Activated naive CD4-positive, alpha-beta T cell treated with anti-CD3 and anti-CD28 coated beads, Interleukin-2, amount 10 ng/mL, durations not matched to agents 7 days and 5 days (primary cell): Measurements from ENCODE around the gene PRM1.

Experiments used
- CTCF ChIA-PET: fragments of 350-600 bp; sonication (Branson Sonifier 250); formaldehyde crosslinking; loops from one replicate; lab custom pipeline; 2021; ENCODE audit warnings: antibody characterized with exemption; lab: Charles Lee
- DNase-seq: peaks from one replicate; pipeline ENCODE4 v3.0.0-alpha.2; 2020
- H3K27ac Mint-ChIP-seq: one replicate; pipeline ENCODE4 v1.8.0; 2021; ENCODE audit warnings: mild to moderate bottlenecking, moderate library complexity, mixed read lengths
- H3K27me3 Mint-ChIP-seq: one replicate; pipeline ENCODE4 v1.8.0; 2021; ENCODE audit warnings: mild to moderate bottlenecking, mixed read lengths
- H3K36me3 Mint-ChIP-seq: one replicate; pipeline ENCODE4 v1.8.0; 2021; ENCODE audit warnings: mixed read lengths
- H3K4me1 Mint-ChIP-seq: one replicate; pipeline ENCODE4 v1.8.0; 2021; ENCODE audit warnings: mixed read lengths
- H3K4me3 Mint-ChIP-seq: one replicate; pipeline ENCODE4 v1.8.0; 2021; ENCODE audit warnings: mild to moderate bottlenecking, moderate library complexity, mixed read lengths
- H3K9me3 Mint-ChIP-seq: one replicate; pipeline ENCODE4 v1.8.0; 2021; ENCODE audit warnings: mixed read lengths

The PRM1 gene

GRCh38 chr16:11253009-11253994 is 27.8 kb downstream of the PRM1 start:
- Mint-ChIP-seq H3K27ac (peak overlapping the region; percentile 91), H3K27me3 (no peaks in the 10 kb centered on the region), H3K9me3 (no peaks in the 10 kb centered on the region), H3K4me3 (peak overlapping the region; percentile 98), H3K4me1 (peaks cover 54% of the 10 kb centered on the region), H3K36me3 (peaks cover 59% of the 10 kb centered on the region)
- DNase-seq: peak; percentile 62
- CTCF ChIA-PET: interaction anchor here (0.6 to 9.6 kb wide), 14 partner anchors 15 to 289 kb away, joined by 3 to 132 read pairs (median 5); no protein-coding TSS in a partner anchor

GRCh38 chr16:11252482-11252931 is 28.6 kb downstream of the PRM1 start:
- CTCF ChIA-PET: interaction anchor here (0.7 to 9.6 kb wide), 8 partner anchors 14 to 288 kb away, joined by 3 to 95 read pairs (median 5); no protein-coding TSS in a partner anchor
- Mint-ChIP-seq H3K4me3 (peak overlapping the region; percentile 98), H3K27ac (peak overlapping the region; percentile 91), H3K4me1 (peaks cover 54% of the 10 kb centered on the region), H3K27me3 (no peaks in the 10 kb centered on the region), H3K9me3 (no peaks in the 10 kb centered on the region), H3K36me3 (peaks cover 65% of the 10 kb centered on the region)
- no peak for DNase-seq

GRCh38 chr16:11251525-11252481 is 29.3 kb downstream of the PRM1 start:
- Mint-ChIP-seq H3K4me3 (peak overlapping the region; percentile 98), H3K4me1 (peaks cover 53% of the 10 kb centered on the region), H3K36me3 (peaks cover 65% of the 10 kb centered on the region), H3K27me3 (no peaks in the 10 kb centered on the region), H3K9me3 (no peaks in the 10 kb centered on the region), H3K27ac (peak overlapping the region; percentile 91)
- DNase-seq: peak; percentile 77
- CTCF ChIA-PET: interaction anchor here (1.0 to 9.6 kb wide), 8 partner anchors 14 to 287 kb away, joined by 3 to 95 read pairs (median 5); no protein-coding TSS in a partner anchor

GRCh38 chr16:11250786-11251524 is 30.2 kb downstream of the PRM1 start:
- H3K36me3 Mint-ChIP-seq: peaks cover 68% of the 10 kb centered on the region
- H3K9me3 Mint-ChIP-seq: no peaks in the 10 kb centered on the region
- DNase-seq: no peak
- CTCF ChIA-PET: interaction anchor here (1.1 to 9.6 kb wide), 3 partner anchors 26 to 280 kb away, joined by 3 to 95 read pairs (median 4); no protein-coding TSS in a partner anchor
- H3K4me3 Mint-ChIP-seq: peak overlapping the region; percentile 98
- peak overlapping the region; percentile 91 for H3K27ac Mint-ChIP-seq
- no peaks in the 10 kb centered on the region for H3K27me3 Mint-ChIP-seq
- peaks cover 57% of the 10 kb centered on the region for H3K4me1 Mint-ChIP-seq

GRCh38 chr16:11250091-11250785 is 30.9 kb downstream of the PRM1 start:
- H3K4me1 Mint-ChIP-seq: peaks cover 64% of the 10 kb centered on the region
- H3K27me3 Mint-ChIP-seq: no peaks in the 10 kb centered on the region
- H3K27ac Mint-ChIP-seq: peak overlapping the region; percentile 86
- H3K36me3 Mint-ChIP-seq: peaks cover 70% of the 10 kb centered on the region
- no peaks in the 10 kb centered on the region for H3K9me3 Mint-ChIP-seq
- peak overlapping the region; percentile 11 for H3K4me3 Mint-ChIP-seq
- peak; percentile 42 for DNase-seq
- CTCF ChIA-PET: interaction anchor here (9.6 kb wide), 1 partner anchor 280 kb away, joined by 95 read pairs; no protein-coding TSS in a partner anchor

GRCh38 chr16:11249233-11250061 is 31.7 kb downstream of the PRM1 start:
- DNase-seq: no peak
- no peaks in the 10 kb centered on the region for H3K27me3 Mint-ChIP-seq
- no peaks in the 10 kb centered on the region for H3K9me3 Mint-ChIP-seq
- peak overlapping the region; percentile 18 for H3K4me3 Mint-ChIP-seq
- peaks cover 65% of the 10 kb centered on the region for H3K36me3 Mint-ChIP-seq
- CTCF ChIA-PET: no interaction called here
- peaks cover 70% of the 10 kb centered on the region for H3K4me1 Mint-ChIP-seq
- H3K27ac Mint-ChIP-seq: peak overlapping the region; percentile 72

- CTCF ChIA-PET: interaction anchor here (0.6 kb wide), 1 partner anchor 67 kb away, joined by 3 read pairs; no protein-coding TSS in a partner anchor
- Mint-ChIP-seq H3K4me3 (no peak overlapping the region), H3K27ac (peak overlapping the region; percentile 72), H3K4me1 (peaks cover 70% of the 10 kb centered on the region), H3K36me3 (peaks cover 53% of the 10 kb centered on the region), H3K27me3 (no peaks in the 10 kb centered on the region), H3K9me3 (no peaks in the 10 kb centered on the region)
- no peak for DNase-seq
Observed at GRCh38 chr16:11248133-11248532, 33.0 kb downstream of the PRM1 start.

GRCh38 chr16:11245988-11246387 is 35.1 kb downstream of the PRM1 start:
- H3K27me3 Mint-ChIP-seq: no peaks in the 10 kb centered on the region
- peak overlapping the region; percentile 2 for H3K27ac Mint-ChIP-seq
- H3K4me3 Mint-ChIP-seq: no peak overlapping the region
- no peaks in the 10 kb centered on the region for H3K9me3 Mint-ChIP-seq
- H3K4me1 Mint-ChIP-seq: peaks cover 54% of the 10 kb centered on the region
- CTCF ChIA-PET: interaction anchor here (1.0 to 2.2 kb wide), 2 partner anchors 9 to 21 kb away, joined by 5 to 7 read pairs; no protein-coding TSS in a partner anchor
- peak; percentile 50 for DNase-seq
- peaks cover 33% of the 10 kb centered on the region for H3K36me3 Mint-ChIP-seq

GRCh38 chr16:11245222-11245737 is 35.9 kb downstream of the PRM1 start:
- no peaks in the 10 kb centered on the region for H3K9me3 Mint-ChIP-seq
- peaks cover 27% of the 10 kb centered on the region for H3K36me3 Mint-ChIP-seq
- no peak for DNase-seq
- no peaks in the 10 kb centered on the region for H3K27me3 Mint-ChIP-seq
- H3K27ac Mint-ChIP-seq: peak overlapping the region; percentile 2
- CTCF ChIA-PET: interaction anchor here (1.0 to 2.2 kb wide), 2 partner anchors 10 to 20 kb away, joined by 5 to 7 read pairs; no protein-coding TSS in a partner anchor
- H3K4me1 Mint-ChIP-seq: peaks cover 47% of the 10 kb centered on the region
- H3K4me3 Mint-ChIP-seq: no peak overlapping the region

GRCh38 chr16:11242658-11243057 is 38.5 kb downstream of the PRM1 start:
- Mint-ChIP-seq H3K27ac (no peak overlapping the region), H3K4me3 (no peak overlapping the region), H3K27me3 (no peaks in the 10 kb centered on the region), H3K36me3 (peaks cover 10% of the 10 kb centered on the region), H3K9me3 (no peaks in the 10 kb centered on the region), H3K4me1 (peaks cover 28% of the 10 kb centered on the region)
- no peak for DNase-seq
- CTCF ChIA-PET: no interaction called here

- Mint-ChIP-seq H3K27me3 (no peaks in the 10 kb centered on the region), H3K9me3 (no peaks in the 10 kb centered on the region), H3K4me3 (no peak overlapping the region), H3K36me3 (peaks cover 5% of the 10 kb centered on the region), H3K4me1 (peaks cover 26% of the 10 kb centered on the region), H3K27ac (no peak overlapping the region)
- CTCF ChIA-PET: interaction anchor here (1.8 kb wide), 1 partner anchor 114 kb away, joined by 5 read pairs; no protein-coding TSS in a partner anchor
- DNase-seq: no peak
Observed at GRCh38 chr16:11241480-11242204, 39.5 kb downstream of the PRM1 start.
